LoVo (cell line): ENCODE measurements around the gene ANO2.

Source experiments
- DNase-seq: peaks from one replicate; pipeline ENCODE4 v3.0.0-alpha.2; 2016; ENCODE audit warnings: low spot score

ANO2 gene

GRCh38 chr12:5577741-5578140 lies 367.3 kb downstream of the ANO2 start:
- no peak for DNase-seq

- no peak for DNase-seq
Observed at GRCh38 chr12:5577211-5577612, 367.8 kb downstream of the ANO2 start.

DNA sequence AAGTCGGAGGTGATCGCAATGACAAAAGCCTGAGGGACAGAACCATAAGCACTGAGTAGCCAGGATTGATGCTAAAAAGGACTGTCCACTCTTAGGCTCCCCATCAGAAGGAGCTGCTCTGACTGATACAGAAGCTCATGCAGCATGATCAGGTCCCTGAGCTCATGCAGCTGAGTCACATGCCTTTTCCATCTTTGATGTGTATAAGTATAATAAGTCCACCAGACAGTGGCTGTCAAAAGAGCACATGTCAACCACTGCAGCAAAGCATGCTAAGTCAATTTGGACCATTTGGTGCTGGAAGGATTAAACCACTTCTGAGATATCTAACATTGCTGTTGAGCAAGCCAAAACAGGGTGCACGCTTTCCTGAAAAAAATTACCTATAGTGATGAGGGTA lies 369.1 kb downstream of the ANO2 start:
- DNase-seq, result no peak

DNA sequence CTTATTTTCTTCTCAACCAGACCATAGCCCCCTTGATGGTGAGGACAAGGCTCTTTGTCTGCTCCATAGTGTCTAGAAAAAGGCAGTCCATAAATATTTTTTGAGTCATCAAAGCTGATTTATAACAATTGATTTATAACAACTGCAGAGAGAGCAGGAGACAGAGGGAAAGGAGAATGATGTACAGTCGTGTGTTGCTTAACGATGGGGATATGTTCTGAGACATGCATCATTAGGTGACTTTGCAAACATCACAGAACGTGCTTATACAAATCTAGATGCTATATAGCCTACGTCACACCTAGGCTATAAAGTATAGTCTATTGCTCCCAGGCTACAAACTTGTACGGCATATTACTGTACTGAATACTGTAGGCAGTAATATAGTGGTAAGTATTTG lies 369.8 kb downstream of the ANO2 start:
- DNase-seq, result no peak

GRCh38 chr12:5573390-5573789 lies 371.7 kb downstream of the ANO2 start:
- DNase-seq, result no peak

DNA sequence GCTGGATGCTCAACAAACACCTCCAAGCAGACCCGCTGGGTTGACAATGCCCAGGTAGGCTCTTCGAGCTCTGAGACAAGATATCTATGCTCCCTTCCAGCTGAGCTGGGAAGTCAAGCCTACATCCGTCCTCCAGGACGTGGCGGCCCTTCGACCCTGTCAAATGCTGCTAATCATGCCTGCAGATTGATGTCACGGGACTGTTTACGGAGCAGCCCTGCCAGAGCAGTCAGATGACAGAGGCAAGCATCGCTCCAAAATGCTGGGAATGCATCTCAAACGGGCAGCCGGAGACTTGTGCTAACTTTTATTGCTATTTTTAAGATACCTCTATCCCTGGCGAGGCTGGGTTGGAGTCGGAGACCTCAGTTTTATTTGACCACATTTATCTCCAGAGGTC lies 373.9 kb downstream of the ANO2 start:
- DNase-seq, result no peak

- no peak for DNase-seq
Observed at GRCh38 chr12:5570416-5570815, 374.6 kb downstream of the ANO2 start.

DNA sequence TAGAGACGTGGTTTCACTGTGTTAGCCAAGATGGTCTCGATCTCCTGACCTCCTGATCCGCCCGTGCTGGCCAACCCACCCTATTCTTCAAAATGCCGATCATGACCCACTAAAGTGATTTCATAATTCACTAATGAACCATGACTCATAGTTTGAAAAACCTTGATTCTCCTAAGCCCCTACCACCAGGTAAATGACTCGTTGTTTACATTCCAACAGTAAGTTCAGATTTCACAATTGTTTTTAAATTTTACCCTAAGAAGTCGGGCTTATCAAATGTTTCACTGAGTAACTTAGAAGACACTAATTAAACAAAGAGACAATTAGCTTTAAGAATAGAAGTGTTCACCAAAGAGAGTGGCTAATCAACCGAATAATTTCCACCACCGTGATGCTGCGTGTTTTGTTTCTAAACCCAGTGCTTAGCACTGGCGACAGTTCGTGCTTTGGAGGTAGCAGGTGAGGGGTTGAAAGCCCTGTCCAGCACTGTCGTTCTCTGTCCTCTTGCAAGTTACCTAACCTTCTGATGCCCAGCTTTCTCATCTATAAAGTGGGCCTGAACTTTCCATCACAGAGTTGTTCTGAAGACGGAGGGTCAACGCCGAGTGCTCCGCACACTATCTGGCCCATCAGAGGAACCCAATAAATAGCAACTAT lies 376.6 kb downstream of the ANO2 start:
- DNase-seq, result no peak

DNA sequence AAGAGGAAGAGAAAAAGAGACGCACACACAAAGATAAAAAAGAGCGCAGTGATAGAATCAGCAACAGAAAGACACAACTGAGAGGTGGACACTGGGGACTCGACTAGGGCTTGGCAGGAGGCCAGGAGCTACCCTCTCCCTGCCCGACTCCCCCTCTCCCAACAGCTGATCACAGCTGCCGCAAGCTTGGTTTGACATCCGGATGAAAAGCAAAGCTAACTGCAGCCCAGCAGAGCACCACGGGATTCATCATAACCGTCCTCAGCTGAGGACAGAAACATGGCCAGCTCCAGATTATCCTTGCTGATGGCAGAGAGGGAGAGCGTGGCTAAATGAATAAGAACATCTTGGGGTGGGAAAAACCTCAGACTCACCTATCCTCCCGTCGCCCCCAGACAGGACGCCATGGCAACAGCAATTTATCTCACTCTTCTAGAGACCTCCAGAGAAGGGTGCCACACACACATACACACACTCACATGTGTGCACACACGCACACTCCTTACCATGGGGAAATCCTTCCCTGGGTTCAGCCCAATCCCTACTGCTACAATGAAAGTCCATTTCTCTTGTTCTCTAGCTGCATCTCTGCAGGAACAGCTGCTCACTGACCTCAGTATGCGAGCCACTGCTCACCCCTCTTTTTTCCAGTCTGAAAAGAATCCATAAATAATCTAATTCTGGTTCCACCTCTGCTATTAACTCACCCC lies 377.9 kb downstream of the ANO2 start:
- no peak for DNase-seq

DNA sequence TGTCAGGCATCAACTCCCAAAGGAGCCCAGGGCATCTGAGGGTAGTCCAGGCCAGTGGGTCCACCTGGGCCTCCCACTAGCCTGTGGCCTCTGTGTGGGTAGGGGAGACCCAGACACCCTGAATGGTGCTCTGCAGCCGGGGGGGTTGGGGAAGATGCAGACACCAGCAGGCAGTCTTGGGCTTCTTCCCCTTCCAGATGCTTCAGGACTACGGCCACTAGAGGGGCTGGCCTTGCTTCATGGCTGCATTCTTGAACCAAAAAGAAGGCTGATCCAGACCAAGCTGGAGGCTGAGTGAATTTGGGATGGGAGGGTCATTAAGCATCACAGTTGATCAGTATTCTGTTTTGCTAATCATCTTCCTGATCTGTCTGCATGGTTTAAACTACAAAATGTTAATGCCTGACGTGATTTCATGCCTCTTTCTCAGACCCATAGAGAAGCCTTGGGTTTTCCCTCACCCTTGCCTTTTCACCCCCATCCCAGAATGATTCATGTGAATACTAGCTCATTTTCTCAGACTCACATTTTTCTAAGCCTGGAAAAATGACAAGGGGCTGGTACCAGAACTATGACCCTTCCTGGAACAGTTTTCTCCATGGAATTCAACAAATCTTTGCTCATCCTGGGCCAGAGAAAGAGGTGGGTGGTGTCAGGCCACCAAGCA lies 379.0 kb downstream of the ANO2 start:
- DNase-seq, result no peak

DNA sequence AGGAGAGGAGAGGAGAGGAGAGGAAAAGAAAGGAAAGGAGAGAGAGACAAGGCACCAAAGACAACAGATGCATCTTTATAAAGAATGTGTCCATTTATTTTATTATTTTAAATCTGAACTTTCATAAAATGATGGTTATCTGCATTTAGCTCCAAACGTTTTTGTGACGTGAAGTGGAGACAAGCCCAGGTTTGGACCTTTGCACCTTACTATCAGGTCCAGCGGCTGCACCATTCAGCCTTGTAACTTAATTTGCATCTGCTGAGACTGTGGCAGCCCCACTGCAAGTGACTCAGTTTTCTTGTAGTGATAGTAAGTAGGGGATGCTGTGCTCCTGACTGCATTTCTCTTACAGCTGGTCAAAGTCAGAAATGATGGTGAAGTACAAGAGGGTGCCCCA lies 382.5 kb downstream of the ANO2 start:
- DNase-seq, result no peak

- DNase-seq, result no peak
Observed at GRCh38 chr12:5561846-5562245, 383.2 kb downstream of the ANO2 start.

GRCh38 chr12:5561057-5561456 lies 384.0 kb downstream of the ANO2 start:
- DNase-seq, result no peak

- no peak for DNase-seq
Observed at GRCh38 chr12:5560265-5560664, 384.8 kb downstream of the ANO2 start.

DNA sequence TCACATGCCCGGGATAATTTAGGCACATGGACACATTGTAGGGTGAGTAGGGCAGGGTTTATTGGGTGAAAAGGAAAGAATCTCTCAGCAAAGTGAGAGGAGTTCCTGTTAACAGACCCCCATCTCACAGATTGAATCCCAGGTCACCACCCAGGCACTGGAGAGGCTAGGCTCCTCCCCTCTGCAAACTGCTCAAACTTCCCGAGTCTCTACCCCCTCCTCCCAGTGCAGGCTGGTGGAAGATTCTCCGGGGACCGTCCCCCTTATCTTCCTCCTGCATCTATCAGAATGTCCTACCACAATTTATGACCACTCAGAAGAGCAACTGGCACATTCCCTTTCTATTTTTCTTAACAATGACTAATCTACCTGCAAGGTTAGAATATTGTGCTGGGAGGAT lies 387.2 kb downstream of the ANO2 start:
- no peak for DNase-seq

DNA sequence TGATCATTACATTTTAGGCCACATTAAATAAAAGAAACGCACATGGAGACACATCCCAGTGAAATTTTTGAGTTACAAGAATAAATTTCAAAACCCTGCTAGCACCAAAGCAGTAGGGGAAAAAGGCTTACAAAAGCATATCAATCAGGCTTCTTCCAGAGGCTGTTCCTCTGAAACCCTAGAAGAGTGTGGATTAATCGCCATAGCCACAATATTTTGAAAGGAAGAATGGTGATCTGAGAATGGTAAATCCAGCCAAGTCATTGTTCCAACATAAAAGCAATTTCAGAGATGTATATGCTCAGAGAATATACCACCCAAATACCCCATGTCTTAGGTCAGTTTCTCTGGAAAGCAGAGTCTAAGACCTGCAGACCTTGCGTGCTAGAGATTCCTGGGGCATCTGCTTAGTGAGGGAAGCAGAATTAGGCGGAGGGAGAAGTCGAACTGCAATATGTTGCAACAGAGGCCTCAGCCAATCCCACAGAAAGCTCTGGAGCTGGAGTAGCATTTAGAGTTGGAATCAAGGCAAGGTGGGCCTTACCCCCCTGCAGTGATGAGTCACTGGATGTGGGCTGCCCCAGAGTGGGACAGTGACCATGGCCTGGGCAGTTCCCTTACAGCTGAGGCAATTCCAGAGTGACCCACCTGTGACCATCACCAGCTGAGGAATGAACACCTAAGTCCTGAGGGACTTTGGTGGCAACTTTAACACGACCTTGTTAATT lies 387.9 kb downstream of the ANO2 start:
- DNase-seq, result no peak

- no peak for DNase-seq
Observed at GRCh38 chr12:5556033-5556614, 388.9 kb downstream of the ANO2 start.

DNA sequence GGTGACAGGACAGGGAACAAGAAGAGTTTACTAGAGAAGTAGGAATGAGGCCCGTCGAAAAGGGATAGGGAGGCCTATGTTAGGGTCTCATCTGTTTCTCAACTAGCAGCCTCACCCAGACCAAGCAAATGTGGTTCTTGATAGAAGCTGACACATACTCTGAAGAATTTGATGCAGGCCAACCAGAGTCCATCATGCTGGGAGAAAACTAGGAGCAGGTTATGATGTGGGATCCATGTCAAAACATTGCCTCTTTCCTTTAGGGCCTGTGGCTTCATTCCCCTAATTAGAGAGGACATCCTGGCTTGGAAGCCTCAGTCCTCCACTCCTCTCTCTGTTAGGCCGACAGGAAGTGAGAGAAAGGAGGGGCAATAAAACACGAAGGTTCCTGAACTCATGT lies 390.3 kb downstream of the ANO2 start:
- DNase-seq, result no peak

DNA sequence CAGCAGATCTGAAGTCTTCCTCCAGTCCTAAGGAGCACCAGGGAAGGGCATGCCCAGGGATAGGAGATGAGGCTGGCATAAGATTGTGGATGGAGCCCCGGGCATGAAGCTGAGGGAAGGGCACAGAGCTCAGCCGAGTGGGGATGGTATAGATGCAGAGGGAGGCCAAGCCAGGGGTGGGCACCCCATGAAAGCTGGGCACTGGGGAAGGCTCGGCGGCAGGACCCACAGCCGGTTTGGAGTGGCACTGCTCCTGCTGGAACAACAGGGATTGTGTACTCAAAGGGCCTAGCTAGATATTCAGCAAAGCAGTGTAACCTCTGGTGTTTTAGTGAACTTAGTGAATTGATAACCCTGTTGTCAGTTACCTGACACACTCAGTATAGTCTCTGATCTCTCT lies 396.0 kb downstream of the ANO2 start:
- no peak for DNase-seq

DNA sequence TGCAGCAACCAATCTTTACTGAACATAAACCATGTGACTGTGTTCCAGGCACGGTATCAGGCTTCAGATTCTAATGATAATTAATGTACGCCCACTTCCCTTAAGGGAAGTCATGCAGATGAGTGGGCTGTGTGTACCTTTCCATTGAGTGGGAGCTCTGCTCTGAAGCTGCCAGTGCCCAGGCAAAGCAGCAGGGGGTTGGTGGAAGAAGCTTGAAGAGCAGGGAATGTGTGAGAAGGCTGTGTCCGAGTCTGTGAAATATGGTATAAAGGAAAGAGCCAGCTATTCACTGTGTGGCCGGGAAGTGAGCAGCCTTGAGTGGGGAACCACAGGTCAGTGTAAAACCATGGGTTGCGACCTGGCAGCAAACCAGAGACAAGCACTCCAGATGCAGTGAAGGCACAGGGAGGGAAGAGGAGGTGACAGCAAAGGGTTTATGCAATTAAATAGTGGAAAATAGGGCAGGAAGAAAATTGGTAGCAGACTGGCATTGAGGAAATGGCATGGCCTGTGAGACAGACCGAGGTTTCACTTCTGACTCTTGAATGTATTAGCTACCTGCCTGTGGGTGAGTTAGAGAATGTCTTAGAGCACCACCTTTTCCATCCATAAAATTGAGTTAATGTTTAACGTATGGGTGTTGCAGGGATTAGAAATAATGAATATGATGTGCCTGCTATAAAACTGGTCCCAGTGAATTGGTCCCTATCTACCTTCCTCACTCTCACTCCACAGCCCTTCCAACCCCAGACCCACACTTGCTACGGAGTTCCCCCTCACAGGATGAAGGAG lies 396.7 kb downstream of the ANO2 start:
- DNase-seq, result peak; percentile 19

DNA sequence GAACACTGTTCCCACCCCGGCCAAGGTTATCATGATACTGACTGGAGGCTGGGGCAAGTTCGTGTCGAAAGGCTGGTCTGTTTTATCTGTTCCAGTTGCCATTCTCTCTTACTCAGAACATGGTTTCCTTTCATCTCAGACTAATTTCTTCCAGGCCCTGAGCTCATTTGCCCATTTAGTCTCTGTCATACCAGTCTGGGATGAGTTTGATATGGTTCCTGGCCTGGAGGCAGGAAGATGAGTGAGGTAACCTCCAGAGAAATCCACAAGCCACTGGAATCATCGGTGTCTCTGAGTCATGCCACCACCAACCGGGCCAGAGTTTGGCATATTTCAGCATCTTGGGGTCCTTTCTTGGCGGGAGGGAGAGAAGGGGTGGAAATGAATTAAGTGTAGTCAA lies 398.4 kb downstream of the ANO2 start:
- DNase-seq, result no peak

DNA sequence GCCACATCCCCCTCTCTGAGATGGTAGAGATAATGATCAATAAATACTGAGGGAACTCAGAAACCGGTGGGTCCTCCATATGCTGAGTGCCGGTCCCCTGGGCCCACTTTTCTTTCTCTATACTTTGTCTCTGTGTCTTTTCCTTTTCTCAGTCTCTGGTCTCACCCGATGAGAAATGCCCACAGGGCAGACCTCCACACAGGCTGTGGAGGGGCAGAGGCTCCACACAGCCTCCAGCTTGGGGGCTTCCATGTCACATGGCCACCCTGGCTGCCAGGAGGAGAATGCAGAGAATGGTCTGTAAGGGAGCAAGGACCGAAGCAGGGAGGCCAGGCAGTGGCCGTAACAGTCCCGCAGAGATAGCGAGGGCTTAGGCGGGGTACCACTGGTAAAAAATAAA lies 407.3 kb downstream of the ANO2 start:
- no peak for DNase-seq
